SK-N-SH (cell line): ENCODE results near the gene CD6. TPM values are rescaled to one million over a fixed set of nuclear protein-coding genes. Genes with fewer than 3 reads are reported as not detected.

Experiments
- CTCF ChIA-PET: fragments of 300-600, 350-600 bp; formaldehyde crosslinking; extraction: SDS; loops from one replicate; lab custom pipeline; 2021; lab: Yijun Ruan, JAX
- POLR2A ChIA-PET: fragments of 350-600 bp; sonication (Branson Sonifier 250); formaldehyde crosslinking; extraction: SDS; loops from one replicate; lab custom pipeline; 2020; ENCODE audit warnings: antibody characterized with exemption, inconsistent platforms; lab: Yijun Ruan, JAX
- DNase-seq: peaks from one replicate; pipeline ENCODE4 v3.0.0; 2012
- H2AFZ ChIP-seq: fragments of 200-600 bp; sonication (generic); 2 replicates; pipeline ENCODE4 v1.8.1; 2016; ENCODE audit warnings: antibody characterized with exemption, mild to moderate bottlenecking, low read depth
- H3F3A ChIP-seq: fragments of 200-600 bp; sonication (generic); replicated peaks from 2 replicates; pipeline ENCODE3; 2016; ENCODE audit warnings: antibody characterized with exemption, mild to moderate bottlenecking; ENCODE audit not compliant: insufficient read depth
- H3K27ac ChIP-seq, 2 experiments: fragments of 200-500 bp in 1 of 2; fragments of 200-600 bp in 1 of 2; sonication (Bioruptor generic) in 1 of 2; sonication (generic), shearing (Covaris generic) in 1 of 2; 2 replicates each; pipeline versions ENCODE4 v1.5.1 to v1.6.1; 2014 to 2016; ENCODE audit warnings: low read depth in 2 of 2, inconsistent platforms in 1 of 2, low read length in 1 of 2, mild to moderate bottlenecking in 1 of 2, mixed read lengths in 1 of 2
- H3K27me3 ChIP-seq: fragments of 200-600 bp; sonication (generic), shearing (Covaris generic); 2 replicates; pipeline ENCODE4 v1.6.1; 2016; ENCODE audit warnings: mixed run types; ENCODE audit not compliant: insufficient read depth
- H3K36me3 ChIP-seq, 2 experiments: fragments of 200-500 bp in 1 of 2; fragments of 200-600 bp in 1 of 2; sonication (Bioruptor generic) in 1 of 2; sonication (generic) in 1 of 2; replicated peaks in 1 of 2; 2 replicates each; pipeline versions ENCODE3 to v1.5.1; 2014 to 2016; ENCODE audit warnings: low read length in 1 of 2, mild to moderate bottlenecking in 1 of 2; ENCODE audit not compliant: insufficient read depth in 2 of 2, control insufficient read depth in 1 of 2
- H3K4me1 ChIP-seq, 2 experiments: fragments of 200-500 bp in 1 of 2; fragments of 200-600 bp in 1 of 2; sonication (Bioruptor generic) in 1 of 2; sonication (generic), shearing (Covaris generic) in 1 of 2; 2 replicates each; pipeline versions ENCODE4 v1.5.1 to v1.6.1; 2014 to 2016; ENCODE audit warnings: low read depth in 1 of 2, low read length in 1 of 2, mixed run types in 1 of 2; ENCODE audit not compliant: insufficient read depth in 2 of 2, control insufficient read depth in 1 of 2
- H3K4me2 ChIP-seq: fragments of 200-600 bp; sonication (generic), shearing (Covaris generic); 2 replicates; pipeline ENCODE4 v1.6.1; 2017; ENCODE audit warnings: mixed run types
- H3K4me3 ChIP-seq, 2 experiments: fragments of 200-500 bp in 1 of 2; fragments of 200-600 bp in 1 of 2; sonication (Bioruptor generic) in 1 of 2; sonication (generic), shearing (Covaris generic) in 1 of 2; 2 replicates each; pipeline versions ENCODE4 v1.5.1 to v1.8.1; 2014 to 2016; ENCODE audit warnings: low read depth in 2 of 2, inconsistent platforms in 1 of 2, low read length in 1 of 2, mild to moderate bottlenecking in 1 of 2, mixed read lengths in 1 of 2, moderate library complexity in 1 of 2
- H3K79me2 ChIP-seq: fragments of 200-600 bp; sonication (generic); 2 replicates; pipeline ENCODE4 v1.8.1; 2017; ENCODE audit warnings: mild to moderate bottlenecking; ENCODE audit not compliant: insufficient read depth
- H3K9ac ChIP-seq: fragments of 200-600 bp; sonication (generic); 2 replicates; pipeline ENCODE4 v1.6.1; 2017; ENCODE audit warnings: mixed run types
- H3K9me2 ChIP-seq: fragments of 200-600 bp; sonication (generic); 2 replicates; pipeline ENCODE4 v1.6.1; 2017; ENCODE audit warnings: mixed run types
- H3K9me3 ChIP-seq: fragments of 200-600 bp; sonication (generic); 2 replicates; pipeline ENCODE4 v1.6.1; 2017; ENCODE audit warnings: mixed run types, mild to moderate bottlenecking, moderate library complexity
- H4K20me1 ChIP-seq: fragments of 200-600 bp; sonication (generic); 2 replicates; pipeline ENCODE4 v1.6.1; 2017; ENCODE audit warnings: mild to moderate bottlenecking, mixed run types; ENCODE audit not compliant: insufficient read depth
- CHD2 ChIP-seq: fragments of 150-350 bp; IDR thresholded peaks from 2 replicates; pipeline ENCODE4 v1.6.1; 2018; ENCODE audit warnings: low read length; ENCODE audit not compliant: partially characterized antibody
- ELF1 ChIP-seq: IDR thresholded peaks from 2 replicates; pipeline ENCODE4 v1.4.0; 2012
- FOXJ3 ChIP-seq: sonication (generic); formaldehyde crosslinking; IDR thresholded peaks from 2 replicates; pipeline ENCODE4 v1.5.1; 2020; ENCODE audit warnings: mild to moderate bottlenecking, missing genetic modification reagents
- FOXM1 ChIP-seq: IDR thresholded peaks from 2 replicates; pipeline ENCODE4 v1.4.0; 2012; ENCODE audit warnings: low read depth, mild to moderate bottlenecking
- GABPA ChIP-seq: IDR thresholded peaks from 2 replicates; pipeline ENCODE4 v1.4.0; 2012; ENCODE audit warnings: low read depth, mild to moderate bottlenecking
- JUND ChIP-seq: IDR thresholded peaks from 2 replicates; pipeline ENCODE4 v1.4.0; 2012
- MEF2A ChIP-seq: IDR thresholded peaks from 2 replicates; pipeline ENCODE4 v1.4.0; 2012; ENCODE audit warnings: low read depth, borderline replicate concordance
- MXI1 ChIP-seq: IDR thresholded peaks from 2 replicates; pipeline ENCODE4 v1.6.1; 2012; ENCODE audit warnings: mild to moderate bottlenecking, low read depth, low read length, improper control_type of control experiment
- PBX3 ChIP-seq: IDR thresholded peaks from 2 replicates; pipeline ENCODE4; 2012
- RAD21 ChIP-seq: IDR thresholded peaks from 2 replicates; pipeline ENCODE4 v1.6.1; 2012; ENCODE audit warnings: mild to moderate bottlenecking, low read length
- RCOR1 ChIP-seq: fragments of 150-350 bp; IDR thresholded peaks from 2 replicates; pipeline ENCODE4 v1.6.1; 2017; ENCODE audit warnings: antibody characterized with exemption, low read length
- RFX5 ChIP-seq: IDR thresholded peaks from 2 replicates; pipeline ENCODE4 v1.6.1; 2012; ENCODE audit warnings: mild to moderate bottlenecking, improper control_type of control experiment, low read length
- SIN3A ChIP-seq: IDR thresholded peaks from 2 replicates; pipeline ENCODE4 v1.6.1; 2012; ENCODE audit warnings: low read depth, mild to moderate bottlenecking, low read length, moderate library complexity, borderline replicate concordance
- USF2 ChIP-seq: fragments of 150-350 bp; IDR thresholded peaks from 2 replicates; pipeline ENCODE4 v1.6.1; 2017; ENCODE audit warnings: antibody characterized with exemption, low read length, low read depth, borderline replicate concordance
- WGBS: methylation state at CpG from one replicate; pipeline ENCODE4 v1.1.6; 2017; ENCODE audit warnings: low lambda C conversion rate; 5-methylcytosine and 5-hydroxymethylcytosine counted together
- polyA plus RNA-seq, 3 experiments: library from polyadenylated mRNA; depleted of rRNA; stranded (reverse); fragments of >200 nt; gene quantifications; 2 replicates each; pipeline ENCODE4 v1.2.3, GENCODE V29; 2012
- TF ChIP-seq, protein P1 (sequence below): IDR thresholded peaks from 2 replicates; pipeline ENCODE4 v1.6.1; 2012; ENCODE audit warnings: mild to moderate bottlenecking, low read depth, low read length, moderate library complexity
- TF ChIP-seq, protein P2 (sequence below): IDR thresholded peaks from 2 replicates; pipeline ENCODE4 v1.4.0; 2012; ENCODE audit warnings: low read depth
- TF ChIP-seq, protein P3 (sequence below): fragments of 200-600 bp; sonication (generic); IDR thresholded peaks from 2 replicates; pipeline ENCODE4 v1.6.1; 2017; ENCODE audit warnings: antibody characterized with exemption, mild to moderate bottlenecking, moderate library complexity

The CD6 gene
- polyA plus RNA-seq, 1 of the 3 experiments (the other 2 are of a cell fraction) = not detected

GRCh38 chr11:60937144-60937527, 34.3 kb upstream of the CD6 start:
- ChIA-PET CTCF (interaction anchor here (1.7 kb wide), 1 partner anchor 22 kb away, joined by 5 read pairs; no protein-coding TSS in a partner anchor), POLR2A (interaction anchor here (0.6 kb wide), 1 partner anchor 176 kb away, joined by 4 read pairs; no protein-coding TSS in a partner anchor)
- no peak overlapping the region for H3K4me3 ChIP-seq
- H3K9me3 ChIP-seq = no peaks in the 10 kb centered on the region
- H3K9ac ChIP-seq = no peak overlapping the region
- TF ChIP-seq GABPA (no peak), RAD21 (no peak), RCOR1 (no peak), CHD2 (no peak), MEF2A (no peak), USF2 (no peak), JUND (no peak), RFX5 (no peak), FOXM1 (no peak), ELF1 (no peak), MXI1 (no peak), PBX3 (no peak), SIN3A (no peak), FOXJ3 (CRISPR knock-in tag) (no peak)
- TF ChIP-seq, protein P1, sequence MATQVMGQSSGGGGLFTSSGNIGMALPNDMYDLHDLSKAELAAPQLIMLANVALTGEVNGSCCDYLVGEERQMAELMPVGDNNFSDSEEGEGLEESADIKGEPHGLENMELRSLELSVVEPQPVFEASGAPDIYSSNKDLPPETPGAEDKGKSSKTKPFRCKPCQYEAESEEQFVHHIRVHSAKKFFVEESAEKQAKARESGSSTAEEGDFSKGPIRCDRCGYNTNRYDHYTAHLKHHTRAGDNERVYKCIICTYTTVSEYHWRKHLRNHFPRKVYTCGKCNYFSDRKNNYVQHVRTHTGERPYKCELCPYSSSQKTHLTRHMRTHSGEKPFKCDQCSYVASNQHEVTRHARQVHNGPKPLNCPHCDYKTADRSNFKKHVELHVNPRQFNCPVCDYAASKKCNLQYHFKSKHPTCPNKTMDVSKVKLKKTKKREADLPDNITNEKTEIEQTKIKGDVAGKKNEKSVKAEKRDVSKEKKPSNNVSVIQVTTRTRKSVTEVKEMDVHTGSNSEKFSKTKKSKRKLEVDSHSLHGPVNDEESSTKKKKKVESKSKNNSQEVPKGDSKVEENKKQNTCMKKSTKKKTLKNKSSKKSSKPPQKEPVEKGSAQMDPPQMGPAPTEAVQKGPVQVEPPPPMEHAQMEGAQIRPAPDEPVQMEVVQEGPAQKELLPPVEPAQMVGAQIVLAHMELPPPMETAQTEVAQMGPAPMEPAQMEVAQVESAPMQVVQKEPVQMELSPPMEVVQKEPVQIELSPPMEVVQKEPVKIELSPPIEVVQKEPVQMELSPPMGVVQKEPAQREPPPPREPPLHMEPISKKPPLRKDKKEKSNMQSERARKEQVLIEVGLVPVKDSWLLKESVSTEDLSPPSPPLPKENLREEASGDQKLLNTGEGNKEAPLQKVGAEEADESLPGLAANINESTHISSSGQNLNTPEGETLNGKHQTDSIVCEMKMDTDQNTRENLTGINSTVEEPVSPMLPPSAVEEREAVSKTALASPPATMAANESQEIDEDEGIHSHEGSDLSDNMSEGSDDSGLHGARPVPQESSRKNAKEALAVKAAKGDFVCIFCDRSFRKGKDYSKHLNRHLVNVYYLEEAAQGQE = no peak
- TF ChIP-seq, protein P2, sequence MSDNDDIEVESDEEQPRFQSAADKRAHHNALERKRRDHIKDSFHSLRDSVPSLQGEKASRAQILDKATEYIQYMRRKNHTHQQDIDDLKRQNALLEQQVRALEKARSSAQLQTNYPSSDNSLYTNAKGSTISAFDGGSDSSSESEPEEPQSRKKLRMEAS = no peak
- TF ChIP-seq, protein P3, sequence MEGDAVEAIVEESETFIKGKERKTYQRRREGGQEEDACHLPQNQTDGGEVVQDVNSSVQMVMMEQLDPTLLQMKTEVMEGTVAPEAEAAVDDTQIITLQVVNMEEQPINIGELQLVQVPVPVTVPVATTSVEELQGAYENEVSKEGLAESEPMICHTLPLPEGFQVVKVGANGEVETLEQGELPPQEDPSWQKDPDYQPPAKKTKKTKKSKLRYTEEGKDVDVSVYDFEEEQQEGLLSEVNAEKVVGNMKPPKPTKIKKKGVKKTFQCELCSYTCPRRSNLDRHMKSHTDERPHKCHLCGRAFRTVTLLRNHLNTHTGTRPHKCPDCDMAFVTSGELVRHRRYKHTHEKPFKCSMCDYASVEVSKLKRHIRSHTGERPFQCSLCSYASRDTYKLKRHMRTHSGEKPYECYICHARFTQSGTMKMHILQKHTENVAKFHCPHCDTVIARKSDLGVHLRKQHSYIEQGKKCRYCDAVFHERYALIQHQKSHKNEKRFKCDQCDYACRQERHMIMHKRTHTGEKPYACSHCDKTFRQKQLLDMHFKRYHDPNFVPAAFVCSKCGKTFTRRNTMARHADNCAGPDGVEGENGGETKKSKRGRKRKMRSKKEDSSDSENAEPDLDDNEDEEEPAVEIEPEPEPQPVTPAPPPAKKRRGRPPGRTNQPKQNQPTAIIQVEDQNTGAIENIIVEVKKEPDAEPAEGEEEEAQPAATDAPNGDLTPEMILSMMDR = no peak
- no peaks in the 10 kb centered on the region for H3K9me2 ChIP-seq
- no peak for DNase-seq
- H3K27ac ChIP-seq = no peak overlapping the region
- 90% methylated on average over 10 of the region's 12 CpGs for WGBS
- H3K4me1 ChIP-seq = peaks cover 0 to 2% of the 10 kb centered on the region in 2 experiments; a peak in 1 of 4 replicates
- H2AFZ ChIP-seq = no peak overlapping the region
- no peak overlapping the region for H3K4me2 ChIP-seq
- no peaks in the 10 kb centered on the region for H3K27me3 ChIP-seq
- H4K20me1 ChIP-seq = no peaks in the 10 kb centered on the region
- H3F3A ChIP-seq = no peaks in the 10 kb centered on the region
- no peaks in the 10 kb centered on the region for H3K79me2 ChIP-seq
- H3K36me3 ChIP-seq = peaks cover 0 to 17% of the 10 kb centered on the region in 2 experiments
